Measurements from ENCODE around the gene ARGLU1.
"Not testable (repeated sequence)": the region's sequence is repeated elsewhere in the genome, so short reads cannot be mapped to it uniquely, and the experiment has no call there.

Gene ARGLU1, protein sequence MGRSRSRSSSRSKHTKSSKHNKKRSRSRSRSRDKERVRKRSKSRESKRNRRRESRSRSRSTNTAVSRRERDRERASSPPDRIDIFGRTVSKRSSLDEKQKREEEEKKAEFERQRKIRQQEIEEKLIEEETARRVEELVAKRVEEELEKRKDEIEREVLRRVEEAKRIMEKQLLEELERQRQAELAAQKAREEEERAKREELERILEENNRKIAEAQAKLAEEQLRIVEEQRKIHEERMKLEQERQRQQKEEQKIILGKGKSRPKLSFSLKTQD
- total RNA-seq: 538 reads per million, percentile 98 among the genes with 10 or more reads in this experiment

DNA sequence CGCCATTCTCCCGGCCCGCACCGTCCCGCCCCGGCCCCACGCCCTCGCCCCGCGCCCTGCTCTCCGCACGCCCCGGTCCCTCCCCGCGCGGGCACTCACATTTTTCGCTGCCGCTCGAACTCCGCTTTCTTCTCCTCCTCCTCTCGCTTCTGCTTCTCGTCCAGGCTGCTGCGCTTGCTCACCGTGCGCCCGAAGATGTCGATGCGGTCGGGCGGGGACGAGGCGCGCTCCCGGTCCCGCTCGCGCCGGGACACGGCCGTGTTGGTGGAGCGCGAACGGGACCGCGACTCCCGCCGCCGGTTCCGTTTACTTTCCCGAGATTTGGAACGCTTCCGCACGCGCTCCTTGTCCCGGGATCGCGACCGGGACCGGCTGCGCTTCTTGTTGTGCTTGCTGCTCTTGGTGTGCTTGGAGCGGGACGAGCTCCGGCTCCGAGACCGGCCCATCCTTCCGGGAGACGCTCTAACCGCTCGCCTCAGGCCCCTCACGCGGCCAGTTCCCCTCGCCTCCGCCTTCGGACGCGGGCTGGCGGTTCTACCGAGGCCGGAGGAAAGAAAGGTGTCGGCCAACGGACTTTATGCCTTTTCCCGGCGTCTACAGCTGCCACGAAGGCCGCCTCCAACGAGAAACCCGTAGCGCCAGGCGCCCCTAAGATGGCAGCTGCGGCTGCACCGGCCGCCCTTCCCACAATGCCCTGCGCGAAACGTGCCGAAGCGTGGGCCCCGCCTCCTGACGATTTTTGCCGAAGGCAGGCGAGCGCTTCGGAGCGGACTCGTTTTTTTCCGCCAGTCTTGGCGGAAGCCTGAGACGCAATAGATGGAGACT is at the start of gene ARGLU1:
ARGLU1 (minus strand) TSS at position 664 of the 825 bp plus-strand sequence; CDS start at position 446, 218 bp downstream.
- DNase-seq: peak; percentile 95

DNA sequence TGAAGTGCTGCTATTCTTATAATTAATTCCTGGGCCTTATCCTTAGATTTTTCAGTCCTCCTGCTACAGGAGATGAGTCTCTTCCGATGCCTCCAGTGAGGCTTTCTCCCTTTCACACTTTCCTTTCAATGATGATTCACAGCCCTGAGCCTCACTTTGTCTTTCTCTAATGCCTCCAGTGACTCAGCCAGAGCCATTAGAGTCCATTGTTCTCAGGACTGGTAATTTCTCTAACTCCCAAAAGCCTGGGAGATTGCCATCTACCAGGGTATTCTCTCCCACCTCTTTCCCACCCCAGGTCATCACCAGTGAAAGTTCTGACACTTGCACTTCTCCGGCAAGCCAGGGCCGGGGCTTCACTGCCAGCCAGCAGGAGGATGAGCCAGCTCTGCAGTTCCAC is 49.6 kb upstream of the ARGLU1 start:
- DNase-seq: no peak

DNA sequence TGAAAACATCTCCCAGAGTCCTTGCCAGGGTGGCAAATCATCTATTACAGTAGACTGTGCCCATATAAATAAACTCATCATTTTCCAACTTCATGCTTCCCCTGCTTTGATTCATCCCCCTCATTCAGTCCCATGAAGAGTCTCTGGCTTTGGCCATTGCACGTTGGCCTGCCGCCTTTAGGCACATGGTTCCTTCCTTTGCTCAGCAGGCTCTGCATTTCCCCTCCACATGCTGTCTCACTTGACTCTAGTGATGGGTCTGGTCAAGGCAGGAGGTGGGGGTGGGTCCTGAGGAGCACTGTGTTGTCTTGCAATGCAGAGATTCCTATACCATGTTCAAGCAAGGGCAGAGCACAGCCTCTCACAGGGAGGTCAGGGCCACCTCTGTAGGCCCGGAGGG is 48.8 kb upstream of the ARGLU1 start:
- DNase-seq: no peak

DNA sequence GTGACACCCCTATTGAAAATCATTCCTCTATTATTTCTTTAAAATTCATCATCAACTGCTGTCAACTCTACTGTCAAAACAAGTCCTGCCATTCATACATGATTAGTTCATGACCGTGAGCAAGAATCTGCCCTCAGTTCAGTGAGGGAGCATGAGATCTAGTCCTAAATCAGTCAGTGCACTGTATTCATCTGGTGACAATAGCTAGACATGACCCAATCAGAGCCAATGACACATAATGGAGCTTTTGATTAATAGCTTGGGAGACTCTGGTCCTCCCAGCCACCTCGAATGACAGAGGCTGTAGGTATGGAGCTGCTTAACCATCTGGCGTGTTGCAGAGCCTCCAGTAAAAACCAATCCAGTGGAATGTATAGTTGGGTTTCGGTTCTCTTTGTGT is 46.9 kb upstream of the ARGLU1 start:
- DNase-seq: no peak

DNA sequence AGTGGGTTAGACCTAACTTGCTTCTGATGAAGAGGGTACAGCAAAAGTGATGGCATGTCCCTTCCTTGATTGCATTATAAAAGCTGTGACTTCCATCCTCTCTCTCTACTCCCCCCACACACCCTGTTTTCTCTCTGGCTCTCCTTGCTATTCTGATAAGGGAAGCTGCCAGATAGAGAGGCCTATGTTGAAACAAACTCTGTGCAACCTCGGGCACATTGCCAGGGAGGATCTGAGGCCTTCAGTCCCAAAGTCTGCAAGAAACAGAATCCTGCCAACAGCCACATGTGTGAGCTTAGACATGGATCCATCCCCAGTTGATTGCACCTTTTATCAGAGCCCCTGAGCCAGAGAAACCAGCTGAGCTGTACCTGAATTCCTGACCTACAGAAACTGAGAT is 44.8 kb upstream of the ARGLU1 start:
- no peak for DNase-seq

DNA sequence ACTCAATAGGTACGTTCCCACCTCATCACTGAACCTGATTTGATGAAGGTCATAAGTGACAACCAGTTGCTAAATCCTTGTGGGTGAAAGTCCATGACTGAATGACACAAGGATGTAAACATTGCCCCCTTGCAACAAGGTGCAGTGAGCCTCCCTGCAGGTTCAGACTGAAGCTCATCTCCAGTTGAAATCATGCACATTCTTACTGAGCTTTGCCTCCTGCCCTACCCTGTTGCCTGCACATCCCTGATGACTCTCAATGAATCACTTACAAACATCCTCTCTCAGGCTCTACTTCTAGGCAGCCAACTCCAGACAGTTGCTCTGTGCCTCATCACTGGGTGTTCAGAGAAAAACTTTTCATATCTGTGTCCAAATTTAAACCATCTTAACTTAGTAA is 42.5 kb upstream of the ARGLU1 start:
- DNase-seq: no peak

DNA sequence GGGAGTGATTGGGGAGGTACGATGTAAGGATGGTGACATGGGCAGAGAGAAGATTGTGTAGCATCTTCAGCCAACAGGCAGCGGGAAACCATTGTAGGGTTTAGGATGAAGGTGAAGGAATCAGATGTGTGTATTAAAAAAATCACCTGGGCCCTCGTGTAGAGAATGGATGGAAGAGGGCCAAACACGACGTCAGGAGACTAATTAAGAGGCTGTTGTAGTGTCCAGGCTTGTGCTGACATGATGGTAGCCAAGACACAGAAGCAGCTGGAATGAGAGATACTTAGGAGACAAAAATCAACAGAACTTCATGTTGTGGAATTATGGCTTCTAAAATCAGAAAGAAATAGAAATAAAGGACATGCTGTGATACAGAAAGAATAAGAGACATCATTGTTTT is 41.2 kb upstream of the ARGLU1 start:
- DNase-seq: no peak

DNA sequence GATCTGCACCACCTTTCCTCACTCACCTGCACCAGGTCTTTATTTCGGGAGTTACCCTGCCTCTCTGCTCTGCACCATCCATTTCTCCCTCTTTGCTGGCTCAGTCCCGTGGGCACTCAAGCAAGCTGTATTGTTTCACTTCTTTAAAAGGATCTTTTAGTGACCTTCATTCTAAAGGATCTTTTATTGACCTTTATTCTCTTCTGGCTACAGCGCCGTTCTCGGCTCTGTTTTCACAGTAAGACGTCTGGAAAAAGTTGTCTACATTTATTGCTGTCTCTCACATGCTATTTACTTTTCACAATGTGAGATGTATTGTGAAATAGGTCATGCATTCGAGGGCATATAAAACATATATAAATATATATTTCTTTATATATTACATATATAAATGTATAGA is 35.6 kb upstream of the ARGLU1 start:
- no peak for DNase-seq

DNA sequence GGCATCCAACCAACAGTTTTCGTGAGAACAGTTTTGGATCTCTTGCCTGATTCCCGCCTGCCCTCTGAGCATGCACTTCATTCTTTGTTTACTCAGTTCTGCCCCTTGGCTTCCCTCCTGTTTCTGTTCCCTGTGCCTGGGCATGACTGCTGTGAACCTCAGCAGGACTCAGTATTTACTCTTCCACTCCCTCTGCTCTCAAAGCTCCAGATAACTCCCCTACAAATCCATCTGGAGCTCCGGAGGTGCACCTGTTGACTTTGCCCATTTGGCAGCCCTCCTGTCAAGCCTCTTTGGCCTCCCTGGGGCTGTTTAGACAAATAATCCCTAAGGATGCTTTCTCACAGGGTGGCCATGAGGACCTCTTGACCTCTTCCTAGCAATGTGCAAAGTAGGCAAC is 34.2 kb upstream of the ARGLU1 start:
- DNase-seq: no peak

DNA sequence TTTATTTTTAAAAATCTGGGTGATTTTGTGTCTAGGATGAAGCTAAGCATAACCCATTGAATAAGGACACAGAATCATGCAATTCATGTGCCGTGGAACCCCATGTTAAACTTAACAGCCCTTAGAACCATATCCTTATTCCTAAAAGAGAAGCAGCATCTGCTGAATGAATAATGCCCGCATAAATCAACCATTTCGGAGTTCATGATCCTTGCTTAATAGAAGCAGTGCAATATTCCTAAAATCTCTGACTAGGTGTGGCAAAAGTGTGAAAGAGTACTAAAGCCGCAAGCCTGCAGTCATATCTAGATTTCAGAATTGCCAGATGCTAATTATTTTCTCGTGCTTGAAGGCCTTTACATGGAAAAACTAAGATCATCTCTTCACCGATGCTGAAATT is 33.6 kb upstream of the ARGLU1 start:
- no peak for DNase-seq

DNA sequence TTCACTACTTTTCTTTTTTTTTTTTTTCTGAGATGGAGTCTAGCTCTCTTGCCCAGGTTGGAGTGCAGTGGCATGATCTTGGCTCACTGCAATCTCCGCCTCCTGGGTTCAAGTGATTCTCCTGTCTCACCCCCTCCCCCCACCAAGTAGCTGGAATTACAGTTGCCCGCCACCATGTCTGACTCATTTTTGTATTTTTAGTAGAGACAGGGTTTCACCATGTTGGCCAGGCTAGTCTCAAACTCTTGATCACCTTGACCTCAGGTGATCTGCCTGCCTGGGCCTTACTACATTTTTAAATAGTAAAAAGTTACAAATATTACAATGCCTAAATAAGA is 32.8 kb upstream of the ARGLU1 start:
- DNase-seq: not testable (repeated sequence)

DNA sequence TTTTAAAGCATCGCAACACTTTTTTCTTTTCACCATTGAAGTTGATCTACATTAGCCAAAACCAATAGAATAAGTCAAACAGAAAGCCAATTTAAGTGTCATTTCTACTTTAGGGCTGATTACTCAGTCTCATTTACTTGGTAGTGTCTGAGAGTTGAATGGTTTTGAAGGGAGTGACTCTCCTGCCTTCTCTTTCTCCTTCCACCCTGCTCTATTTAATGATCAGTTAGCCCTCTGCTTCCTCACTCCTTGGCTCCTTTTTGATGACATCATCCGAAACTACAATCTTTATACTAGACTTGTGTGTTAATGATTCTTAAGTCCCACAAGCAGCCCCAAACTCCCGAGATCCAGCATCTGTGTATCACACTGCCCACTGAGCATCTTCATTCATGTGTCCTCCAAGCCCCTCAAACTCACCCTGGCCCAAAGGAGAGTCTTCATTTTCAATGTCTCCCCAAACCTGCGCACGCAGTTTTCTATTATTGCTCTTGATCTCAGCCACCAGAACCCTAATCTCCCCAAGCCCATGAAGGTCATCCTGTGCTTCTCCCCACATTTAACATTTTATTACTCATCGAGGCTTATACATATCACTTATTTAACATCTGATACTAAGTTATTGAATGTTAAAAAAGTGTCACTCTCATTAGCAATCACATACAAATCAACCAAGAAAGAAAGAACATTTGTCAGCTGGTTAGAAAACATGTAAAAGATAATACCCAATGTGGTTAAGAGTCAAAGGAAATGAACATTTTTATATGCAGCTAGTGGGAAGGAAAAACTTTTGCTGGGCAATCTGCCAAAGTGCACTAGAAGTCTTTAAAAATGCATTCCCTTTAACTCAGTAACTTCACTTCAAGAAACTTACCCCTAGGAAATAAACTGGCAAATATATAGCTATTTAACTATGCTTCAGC is 32.2 kb upstream of the ARGLU1 start:
- DNase-seq: no peak

DNA sequence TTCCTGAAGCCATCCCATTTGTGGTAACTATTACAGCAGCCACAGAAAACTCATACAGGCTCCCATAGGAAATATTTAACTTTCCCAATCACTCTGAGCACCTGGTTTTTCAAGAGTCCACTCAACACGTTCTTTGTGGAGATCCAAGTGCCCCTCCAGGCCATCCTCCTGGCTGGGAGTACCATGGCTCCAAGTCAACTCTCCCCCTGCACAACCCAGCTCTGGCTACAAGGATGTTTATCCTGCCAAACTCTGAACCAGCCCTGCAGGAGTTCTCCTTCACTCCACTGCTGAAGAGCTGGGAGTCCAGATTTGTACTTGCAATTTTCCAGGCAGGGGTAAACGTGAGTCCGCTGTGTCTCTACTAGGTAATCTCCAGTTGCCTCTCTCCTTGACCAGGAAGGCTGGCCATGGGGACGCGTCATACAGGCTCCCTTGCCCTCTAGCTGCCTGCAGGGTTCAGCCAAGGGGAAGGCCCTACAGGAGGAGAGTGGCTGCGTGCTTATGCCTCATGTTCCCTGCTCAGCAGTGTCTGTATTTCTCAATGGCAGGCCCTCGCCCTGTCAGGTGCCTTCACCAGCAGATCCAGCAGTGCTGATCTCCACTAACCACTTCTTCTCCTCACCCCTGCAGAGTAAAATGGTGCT is 29.9 kb upstream of the ARGLU1 start:
- DNase-seq: no peak

DNA sequence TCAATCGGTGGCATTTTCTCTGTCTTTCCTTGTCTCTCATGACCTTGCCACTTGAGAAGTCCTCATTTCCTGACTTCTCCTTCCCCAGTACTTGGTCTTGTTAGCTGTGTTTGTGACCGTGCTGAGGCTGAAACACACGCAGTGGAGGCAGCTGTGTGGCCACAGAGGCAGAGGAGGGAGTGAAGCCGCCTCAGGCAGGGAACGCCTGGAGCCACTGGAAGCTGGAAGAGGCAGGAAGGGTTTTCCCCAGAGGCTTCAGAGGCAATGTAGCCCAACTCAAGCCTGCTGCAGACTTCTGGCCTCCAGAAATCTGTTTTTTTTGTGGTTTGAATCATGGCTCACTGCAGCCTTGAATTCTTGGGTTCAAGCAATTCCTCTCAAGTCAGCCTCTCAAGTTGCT is 29.2 kb upstream of the ARGLU1 start:
- DNase-seq: no peak

DNA sequence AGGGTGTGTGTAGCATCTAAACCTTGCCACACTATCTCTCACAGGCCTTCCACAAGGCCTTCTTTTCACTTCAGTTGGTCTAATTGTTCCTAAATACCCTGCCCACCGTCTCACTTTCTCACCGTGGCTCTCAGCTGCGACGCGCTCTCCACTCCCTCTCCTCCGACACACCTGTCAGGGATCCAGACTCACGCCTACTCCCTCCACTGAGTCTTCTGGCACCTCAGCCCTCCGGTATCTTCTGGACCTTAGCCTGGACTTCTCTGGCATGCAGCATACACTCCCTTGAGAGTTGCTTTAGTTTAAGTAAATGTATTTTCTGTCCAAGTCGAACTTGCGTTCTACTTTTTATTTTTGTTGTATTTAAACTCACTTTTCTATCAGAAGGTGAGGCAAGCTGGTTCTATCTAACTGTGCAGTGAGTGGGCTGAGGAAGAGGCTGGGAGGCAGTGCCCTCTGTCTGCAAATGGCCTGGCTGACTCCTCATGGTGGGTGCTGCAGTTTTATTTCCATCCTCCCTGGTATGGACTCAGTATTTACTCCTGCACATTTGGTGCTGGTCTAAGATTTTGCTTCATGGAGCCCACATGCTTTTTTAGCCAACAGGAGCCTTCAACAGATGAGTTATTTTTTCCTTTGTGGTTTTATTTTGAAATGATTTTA is 28.5 kb upstream of the ARGLU1 start:
- DNase-seq: no peak

DNA sequence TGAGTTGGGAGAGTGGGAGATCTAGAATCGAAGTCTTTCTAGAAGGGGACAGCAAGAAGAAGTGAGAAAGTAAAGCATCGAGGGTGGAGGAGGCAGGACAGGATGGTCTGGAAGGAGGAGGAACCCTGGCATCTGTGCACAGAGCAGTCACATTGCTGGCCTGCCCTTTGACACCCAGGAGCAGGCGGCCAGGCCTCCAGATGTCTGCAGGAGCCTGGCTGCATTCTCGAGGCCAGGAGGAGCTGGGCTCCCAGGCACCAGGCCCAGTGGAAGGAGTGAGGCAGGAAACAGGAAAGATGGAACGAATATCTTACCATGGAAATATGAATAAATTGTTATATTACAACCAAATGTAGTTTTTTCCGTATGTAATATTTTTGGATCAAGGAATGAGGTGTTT is 27.7 kb upstream of the ARGLU1 start:
- DNase-seq: no peak

DNA sequence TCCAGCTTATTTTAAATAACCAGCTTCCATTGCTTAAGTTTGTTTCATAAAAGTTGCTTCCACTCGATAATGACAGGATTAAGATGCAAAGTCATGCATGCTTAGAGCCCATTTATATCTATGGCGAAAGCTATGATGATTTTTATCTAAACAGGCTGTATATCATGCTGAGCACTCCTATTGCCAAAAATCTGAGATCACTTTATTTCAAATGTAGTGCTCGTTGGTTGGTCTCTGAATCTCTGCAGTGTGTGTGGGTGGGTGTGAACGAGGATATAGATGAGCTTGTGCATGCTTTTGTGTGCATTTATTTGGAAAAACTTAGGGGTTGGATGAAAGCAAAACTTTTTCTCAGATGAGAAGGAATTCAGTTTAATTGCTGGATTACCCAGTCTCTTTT is 27.0 kb upstream of the ARGLU1 start:
- DNase-seq: no peak

DNA sequence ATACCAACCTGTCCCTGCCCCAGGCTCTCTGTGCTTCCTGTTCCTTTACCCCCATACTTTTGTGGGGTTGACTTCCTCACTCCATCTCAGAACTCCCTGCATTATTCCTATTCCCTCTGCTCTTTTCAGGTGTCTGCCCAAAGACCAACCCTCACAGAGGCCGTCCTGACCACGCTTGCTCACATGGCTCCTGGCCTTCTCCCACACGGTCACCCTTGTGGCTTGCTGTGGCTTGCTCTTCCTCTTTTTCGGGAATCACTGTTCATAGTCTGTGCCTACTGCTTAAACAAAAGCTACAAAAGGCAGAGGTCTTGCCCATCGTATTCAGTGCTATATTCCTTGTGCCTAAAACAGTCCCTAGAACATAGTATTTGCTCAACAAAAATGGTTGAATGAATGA is 25.2 kb upstream of the ARGLU1 start:
- no peak for DNase-seq

DNA sequence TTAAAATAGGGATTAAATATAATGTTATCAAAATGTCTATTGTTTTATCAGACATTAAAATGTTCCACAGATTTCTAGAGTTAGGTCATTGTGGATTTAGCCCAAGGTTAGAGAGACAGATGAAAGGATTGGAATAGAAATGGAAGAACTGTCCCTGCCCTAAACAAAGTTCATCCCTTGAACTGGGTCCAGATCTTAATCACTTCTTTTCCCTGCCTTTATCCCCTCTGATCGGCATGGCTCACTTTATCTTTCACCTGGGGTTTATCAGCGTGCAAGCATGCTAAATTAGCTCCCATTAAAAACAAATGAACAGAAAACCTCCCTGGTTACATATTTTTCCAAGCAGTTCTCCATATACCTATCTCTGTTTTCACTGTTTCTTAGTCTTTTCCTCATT is 23.4 kb upstream of the ARGLU1 start:
- no peak for DNase-seq

DNA sequence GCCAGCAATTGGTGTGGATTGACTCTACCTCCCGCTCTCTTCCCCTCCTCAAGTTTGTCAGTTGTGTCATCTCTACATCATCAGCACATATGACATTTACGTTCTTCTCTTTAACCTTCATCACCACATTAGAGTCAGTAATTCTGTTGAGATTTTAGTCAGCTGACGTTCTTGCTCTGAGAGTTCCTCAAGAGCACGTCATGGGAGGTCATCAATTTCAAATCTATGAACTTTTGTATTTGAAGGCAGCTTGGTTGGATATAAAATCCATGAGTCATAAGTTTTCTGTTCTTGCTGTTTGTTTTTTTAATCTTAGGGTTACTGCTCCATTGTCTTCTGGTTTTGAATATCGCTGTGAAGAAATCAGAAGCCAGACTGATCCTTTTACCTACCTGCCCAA is 21.8 kb upstream of the ARGLU1 start:
- no peak for DNase-seq

DNA sequence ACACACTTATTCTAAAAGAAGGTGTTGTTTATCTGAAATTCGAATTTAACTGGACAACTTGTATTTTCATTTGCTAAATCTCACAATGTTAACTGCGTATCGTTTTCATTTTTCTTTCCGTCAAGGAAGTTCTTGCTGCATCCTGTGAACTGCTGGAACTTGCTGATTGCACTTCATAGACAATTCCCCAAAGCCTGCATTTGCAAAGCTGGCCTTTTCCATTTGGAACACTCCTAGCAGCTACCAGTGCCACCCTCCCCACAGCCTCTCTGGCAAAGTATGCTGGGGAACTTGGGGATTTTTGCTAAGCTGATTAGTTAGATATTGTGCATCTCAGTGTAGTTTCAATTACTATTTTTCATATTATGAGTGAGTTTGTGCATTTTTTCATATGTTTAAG is 20.4 kb upstream of the ARGLU1 start:
- DNase-seq: no peak

DNA sequence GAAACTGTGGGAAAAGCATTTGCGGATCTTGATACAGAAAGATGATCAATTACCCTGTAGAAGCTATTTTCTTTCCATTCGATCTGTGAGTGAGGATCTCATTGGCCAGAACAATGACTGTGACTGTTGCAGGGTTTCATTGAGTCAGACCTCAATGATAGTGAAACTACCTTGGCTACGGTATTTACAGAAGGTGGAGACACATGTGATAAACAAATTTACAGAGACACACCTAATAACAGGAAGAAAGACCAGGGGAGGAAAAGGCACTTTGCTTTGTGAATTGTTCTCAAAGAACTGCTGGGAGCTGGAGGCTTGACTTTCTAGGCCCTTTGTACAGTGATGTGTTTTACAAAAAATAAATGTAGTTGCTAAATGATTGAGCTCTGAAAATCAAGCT is 19.9 kb upstream of the ARGLU1 start:
- DNase-seq: no peak

Data from effector CD4-positive, alpha-beta T cell (primary cell).